Suppressor macrophage (primary cell): ENCODE data around the gene RTEL1.

Source experiments
- DNase-seq, 4 experiments: peaks; one replicate each; pipeline ENCODE4 v3.0.0-alpha.2; 2020 to 2022

The RTEL1 gene

DNA sequence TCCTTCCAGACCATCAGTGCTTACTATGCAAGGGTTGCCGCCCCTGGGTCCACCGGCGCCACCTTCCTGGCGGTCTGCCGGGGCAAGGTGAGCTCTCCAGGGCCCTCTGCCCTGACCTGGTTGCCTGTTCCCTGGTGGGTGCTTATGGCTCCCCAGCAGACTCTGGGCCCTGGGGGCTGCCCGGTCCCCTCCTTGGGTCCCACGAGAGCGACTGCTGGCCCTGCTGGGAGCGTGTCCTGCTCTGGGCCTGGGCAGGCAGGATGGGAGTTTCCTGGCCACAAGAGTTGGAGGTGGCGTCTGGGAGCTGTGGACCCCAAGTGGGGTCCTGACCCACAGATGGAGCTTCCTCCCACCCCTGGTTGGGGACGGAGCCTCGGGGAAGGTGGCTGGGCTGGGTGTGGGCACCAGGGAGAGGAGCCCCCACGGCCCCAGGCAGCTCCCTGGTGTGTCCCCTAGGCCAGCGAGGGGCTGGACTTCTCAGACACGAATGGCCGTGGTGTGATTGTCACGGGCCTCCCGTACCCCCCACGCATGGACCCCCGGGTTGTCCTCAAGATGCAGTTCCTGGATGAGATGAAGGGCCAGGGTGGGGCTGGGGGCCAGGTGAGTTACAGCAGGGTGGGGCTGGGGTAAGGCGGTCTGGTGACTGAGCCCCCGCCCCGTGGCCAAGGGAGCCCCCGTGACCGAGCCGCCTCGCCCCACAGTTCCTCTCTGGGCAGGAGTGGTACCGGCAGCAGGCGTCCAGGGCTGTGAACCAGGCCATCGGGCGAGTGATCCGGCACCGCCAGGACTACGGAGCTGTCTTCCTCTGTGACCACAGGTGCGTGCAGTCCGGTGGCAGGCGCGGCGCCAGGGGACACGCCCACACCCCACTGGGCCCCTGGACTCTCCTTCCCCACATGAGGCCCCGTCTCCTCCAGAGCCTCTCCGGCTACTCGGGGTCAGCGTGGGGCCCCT lies 31.2 kb downstream of the RTEL1 start:
- DNase-seq: no peak

DNA sequence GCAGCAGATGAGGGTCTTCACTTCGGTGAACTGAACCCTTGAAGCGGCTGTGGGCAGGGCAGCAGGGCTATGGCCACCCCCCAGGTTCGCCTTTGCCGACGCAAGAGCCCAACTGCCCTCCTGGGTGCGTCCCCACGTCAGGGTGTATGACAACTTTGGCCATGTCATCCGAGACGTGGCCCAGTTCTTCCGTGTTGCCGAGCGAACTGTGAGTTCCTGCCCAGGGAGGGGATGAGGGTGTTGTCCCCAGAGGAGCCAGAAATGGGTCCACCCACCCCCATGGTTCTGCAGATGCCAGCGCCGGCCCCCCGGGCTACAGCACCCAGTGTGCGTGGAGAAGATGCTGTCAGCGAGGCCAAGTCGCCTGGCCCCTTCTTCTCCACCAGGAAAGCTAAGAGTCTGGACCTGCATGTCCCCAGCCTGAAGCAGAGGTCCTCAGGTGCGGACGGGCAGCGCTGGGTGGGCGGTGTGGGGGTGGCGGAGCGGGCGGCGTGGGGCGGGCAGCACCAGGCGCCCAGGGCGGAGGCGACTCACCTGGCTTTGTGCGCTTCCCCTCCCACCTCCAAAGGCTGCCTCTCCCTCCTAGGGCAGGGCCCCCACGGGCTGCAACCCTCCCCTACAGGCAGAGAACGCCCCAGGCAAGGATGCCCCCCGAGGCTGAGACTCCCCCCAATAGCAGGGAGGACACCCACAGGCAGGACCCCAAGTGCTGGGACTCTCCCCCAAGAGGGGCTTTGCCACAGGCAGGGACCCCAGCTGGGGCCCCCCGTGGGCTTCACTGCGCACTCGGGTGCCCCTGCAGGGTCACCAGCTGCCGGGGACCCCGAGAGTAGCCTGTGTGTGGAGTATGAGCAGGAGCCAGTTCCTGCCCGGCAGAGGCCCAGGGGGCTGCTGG lies 32.1 kb downstream of the RTEL1 start:
- DNase-seq: no peak

DNA sequence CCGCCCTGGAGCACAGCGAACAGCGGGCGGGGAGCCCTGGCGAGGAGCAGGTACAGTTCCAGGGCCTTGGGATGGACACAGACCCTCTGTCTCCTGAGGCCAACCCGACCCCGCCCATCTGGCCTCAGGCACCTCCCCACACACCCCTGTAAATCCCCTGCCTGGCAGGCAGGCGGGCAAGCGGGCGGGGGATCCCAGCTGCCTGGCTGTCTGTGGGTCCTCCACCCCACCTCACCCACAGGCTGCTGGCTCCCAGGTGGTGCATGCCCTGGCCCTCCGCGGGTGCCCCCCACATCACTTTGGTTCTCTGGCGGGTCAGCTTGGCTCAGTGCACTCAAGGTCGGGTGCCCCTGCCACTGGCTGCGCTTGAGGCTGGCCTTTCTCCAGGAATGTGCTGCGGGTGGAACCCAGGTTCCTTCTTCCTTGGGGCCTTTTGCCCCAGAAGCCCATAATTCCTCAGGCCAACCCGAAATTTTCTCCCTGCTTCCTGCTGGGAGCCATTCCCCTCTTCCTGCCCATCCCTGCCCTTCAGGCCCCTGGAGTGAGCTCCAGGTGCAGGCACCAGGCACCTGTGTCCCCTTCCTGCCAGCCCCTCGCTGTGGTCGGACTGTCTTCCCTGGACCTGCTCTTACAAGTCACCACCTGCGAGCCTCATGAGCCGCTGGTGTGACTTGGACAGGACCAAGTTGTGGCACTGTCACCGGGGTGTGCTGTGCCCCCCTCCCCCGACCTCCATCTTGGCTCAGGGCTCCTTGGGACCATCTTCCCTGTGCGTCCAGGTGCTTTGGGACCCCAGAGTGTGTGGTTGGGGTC lies 33.0 kb downstream of the RTEL1 start:
- no peak for DNase-seq

DNA sequence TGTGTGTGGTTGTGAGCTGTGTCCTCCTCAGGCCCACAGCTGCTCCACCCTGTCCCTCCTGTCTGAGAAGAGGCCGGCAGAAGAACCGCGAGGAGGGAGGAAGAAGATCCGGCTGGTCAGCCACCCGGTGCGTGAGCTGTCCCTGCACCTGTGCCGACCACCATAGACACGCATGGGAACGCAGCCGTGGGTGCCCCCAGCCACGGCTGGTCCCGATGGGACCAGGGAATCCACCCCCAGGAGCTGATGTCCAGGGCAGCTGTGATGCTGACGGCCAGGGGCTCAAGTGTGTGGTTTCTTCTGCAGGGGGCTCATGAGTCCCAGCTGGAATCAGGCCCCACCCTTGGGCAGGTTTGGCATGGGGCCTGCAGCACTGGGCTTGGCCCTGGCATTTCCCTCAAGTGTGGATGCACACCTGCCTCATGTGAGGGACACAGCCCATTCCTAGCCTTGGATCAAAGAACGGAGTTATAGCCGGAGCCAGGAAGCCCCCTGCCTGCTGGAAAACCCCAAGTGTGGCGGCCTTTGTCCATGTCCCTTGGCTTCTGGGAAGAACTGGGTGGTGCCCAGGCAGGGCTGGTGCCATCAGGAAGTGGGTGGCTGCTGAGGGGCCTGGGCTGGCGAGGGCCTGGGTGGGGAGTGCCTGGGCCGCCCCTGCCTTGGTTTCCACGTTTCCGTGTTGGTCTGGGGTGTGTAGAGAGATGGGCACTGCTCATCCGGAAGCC lies 33.8 kb downstream of the RTEL1 start:
- DNase-seq: no peak

DNA sequence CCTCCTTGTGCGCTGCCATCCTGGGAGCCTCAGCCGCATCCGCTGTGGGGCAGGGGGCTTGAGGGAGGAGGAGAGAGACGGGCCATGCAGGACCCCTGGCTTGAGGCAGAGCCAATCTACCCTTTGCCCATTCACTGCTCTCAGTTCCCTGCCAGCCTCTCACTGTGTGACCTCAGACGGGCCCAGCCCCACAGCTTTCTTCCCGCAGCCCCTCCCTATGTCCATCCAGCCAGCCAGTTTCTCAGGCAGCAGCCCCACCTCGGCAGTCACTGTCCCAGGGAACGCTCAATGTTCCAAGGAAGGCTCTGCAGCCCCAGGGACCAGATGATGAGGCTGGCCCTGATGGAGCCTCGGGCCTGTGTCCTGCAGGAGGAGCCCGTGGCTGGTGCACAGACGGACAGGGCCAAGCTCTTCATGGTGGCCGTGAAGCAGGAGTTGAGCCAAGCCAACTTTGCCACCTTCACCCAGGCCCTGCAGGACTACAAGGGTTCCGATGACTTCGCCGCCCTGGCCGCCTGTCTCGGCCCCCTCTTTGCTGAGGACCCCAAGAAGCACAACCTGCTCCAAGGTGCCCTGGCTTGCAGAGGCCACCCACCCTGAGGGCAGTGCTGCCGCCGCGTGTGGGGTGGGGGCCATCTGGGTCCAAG lies 34.4 kb downstream of the RTEL1 start:
- no peak for DNase-seq

DNA sequence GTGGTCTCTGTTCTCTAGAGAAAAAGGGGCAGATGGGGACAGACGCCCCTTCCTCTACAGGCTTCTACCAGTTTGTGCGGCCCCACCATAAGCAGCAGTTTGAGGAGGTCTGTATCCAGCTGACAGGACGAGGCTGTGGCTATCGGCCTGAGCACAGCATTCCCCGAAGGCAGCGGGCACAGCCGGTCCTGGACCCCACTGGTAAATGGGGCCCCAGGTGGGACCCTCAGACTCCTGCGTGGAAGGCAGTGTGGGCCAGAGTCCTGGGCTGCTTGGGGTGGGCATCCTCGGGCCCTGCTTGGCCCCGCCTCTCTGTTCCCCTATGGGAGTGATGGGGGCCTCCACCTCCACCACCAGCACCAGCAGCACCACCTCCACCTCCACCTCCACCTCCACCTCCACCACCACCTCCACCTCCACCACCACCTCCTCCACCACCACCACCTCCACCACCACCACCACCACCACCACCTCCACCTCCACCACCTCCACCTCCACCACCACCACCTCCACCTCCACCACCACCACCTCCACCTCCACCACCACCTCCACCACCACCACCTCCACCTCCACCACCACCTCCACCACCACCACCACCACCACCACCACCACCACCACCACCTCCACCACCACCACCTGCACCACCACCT lies 35.1 kb downstream of the RTEL1 start:
- DNase-seq: no peak

DNA sequence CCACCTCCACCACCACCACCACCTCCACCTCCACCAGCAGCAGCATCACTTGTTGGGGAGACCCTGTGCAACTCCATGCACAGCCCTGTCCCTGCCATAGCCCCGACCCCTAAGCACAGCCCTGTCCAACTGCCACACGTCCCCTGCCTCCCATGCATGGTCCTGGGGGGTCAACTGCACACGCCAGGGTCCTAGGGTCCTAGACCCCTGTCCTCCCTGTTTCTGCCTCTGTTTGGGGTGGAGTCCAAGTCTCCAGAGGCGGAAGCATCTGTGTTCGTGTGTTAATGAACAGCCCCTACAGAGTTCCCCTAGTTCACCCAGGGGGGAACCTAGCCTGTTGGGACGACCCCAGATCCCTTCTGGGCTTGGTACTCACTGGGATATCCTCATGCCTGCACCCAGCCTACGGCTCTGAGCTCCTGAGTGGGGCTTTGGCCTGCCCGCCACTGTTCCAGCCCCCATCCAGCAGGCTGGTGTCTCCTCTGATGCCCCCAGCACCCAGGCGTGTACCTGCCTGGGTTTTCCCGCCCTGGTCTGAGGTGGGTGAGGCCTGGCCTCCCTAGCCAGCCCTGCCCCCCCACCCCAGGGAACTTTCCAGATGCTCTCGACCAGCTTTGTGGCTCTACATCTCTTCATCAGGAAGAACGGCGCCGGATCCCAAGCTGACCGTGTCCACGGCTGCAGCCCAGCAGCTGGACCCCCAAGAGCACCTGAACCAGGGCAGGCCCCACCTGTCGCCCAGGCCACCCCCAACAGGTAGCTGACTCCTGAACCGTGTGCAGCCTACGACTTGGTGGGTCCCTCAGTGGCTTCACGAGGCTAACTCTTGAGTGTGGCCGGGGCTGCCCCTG lies 35.8 kb downstream of the RTEL1 start:
- DNase-seq: no peak

DNA sequence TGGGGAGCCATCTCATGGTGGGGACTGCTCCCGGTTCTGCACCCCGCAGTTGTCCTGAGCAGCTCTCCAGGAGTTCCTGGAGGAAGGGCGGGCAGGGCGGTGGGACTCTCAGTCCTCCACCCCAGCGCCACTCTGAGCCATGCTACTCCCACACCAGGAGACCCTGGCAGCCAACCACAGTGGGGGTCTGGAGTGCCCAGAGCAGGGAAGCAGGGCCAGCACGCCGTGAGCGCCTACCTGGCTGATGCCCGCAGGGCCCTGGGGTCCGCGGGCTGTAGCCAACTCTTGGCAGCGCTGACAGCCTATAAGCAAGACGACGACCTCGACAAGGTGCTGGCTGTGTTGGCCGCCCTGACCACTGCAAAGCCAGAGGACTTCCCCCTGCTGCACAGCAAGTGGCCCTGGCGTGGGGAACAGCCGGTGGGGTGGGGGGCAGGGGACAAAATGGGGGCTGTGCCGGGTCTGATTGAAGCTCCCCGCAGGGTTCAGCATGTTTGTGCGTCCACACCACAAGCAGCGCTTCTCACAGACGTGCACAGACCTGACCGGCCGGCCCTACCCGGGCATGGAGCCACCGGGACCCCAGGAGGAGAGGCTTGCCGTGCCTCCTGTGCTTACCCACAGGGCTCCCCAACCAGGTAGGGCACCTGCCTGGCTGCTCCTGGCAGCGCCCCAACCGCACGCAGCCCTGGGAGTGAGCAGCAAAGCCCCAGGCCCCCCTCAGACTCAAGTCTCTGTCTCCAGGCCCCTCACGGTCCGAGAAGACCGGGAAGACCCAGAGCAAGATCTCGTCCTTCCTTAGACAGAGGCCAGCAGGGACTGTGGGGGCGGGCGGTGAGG lies 36.7 kb downstream of the RTEL1 start:
- no peak for DNase-seq

DNA sequence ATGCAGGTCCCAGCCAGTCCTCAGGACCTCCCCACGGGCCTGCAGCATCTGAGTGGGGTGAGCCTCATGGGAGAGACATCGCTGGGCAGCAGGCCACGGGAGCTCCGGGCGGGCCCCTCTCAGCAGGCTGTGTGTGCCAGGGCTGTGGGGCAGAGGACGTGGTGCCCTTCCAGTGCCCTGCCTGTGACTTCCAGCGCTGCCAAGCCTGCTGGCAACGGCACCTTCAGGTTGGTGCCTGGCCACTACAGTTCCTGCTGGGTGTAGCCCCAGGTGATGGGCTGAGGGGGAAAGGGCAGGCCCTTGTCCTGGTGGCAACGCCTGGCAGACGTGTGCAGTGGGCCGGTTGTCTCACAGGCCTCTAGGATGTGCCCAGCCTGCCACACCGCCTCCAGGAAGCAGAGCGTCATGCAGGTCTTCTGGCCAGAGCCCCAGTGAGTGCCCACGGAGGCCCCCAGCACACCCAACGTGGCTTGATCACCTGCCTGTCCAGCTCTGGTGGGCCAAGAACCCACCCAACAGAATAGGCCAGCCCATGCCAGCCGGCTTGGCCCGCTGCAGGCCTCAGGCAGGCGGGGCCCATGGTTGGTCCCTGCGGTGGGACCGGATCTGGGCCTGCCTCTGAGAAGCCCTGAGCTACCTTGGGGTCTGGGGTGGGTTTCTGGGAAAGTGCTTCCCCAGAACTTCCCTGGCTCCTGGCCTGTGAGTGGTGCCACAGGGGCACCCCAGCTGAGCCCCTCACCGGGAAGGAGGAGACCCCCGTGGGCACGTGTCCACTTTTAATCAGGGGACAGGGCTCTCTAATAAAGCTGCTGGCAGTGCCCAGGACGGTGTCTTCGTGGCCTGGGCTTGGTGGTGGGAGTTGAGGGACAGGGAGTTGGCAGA lies 37.6 kb downstream of the RTEL1 start:
- DNase-seq: no peak

DNA sequence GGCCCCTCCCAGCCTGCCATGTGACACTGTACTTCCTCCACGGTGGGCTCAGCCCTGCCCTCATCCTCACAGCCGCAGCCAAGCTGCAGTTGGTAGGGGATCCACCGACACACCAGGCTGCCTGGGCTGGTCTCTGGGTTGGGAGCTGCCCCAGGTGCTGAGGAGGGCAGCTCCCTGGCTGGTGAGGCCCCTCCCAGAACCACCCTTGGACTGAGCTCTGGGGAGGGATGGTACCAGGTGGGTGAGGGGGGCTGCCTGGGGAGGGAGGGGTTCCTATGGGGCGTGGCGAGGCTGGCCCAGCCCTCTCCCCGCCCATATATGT lies 38.2 kb downstream of the RTEL1 start:
- DNase-seq: peak in 3 of 4 experiments; percentile 32 to 46 (median 35)

DNA sequence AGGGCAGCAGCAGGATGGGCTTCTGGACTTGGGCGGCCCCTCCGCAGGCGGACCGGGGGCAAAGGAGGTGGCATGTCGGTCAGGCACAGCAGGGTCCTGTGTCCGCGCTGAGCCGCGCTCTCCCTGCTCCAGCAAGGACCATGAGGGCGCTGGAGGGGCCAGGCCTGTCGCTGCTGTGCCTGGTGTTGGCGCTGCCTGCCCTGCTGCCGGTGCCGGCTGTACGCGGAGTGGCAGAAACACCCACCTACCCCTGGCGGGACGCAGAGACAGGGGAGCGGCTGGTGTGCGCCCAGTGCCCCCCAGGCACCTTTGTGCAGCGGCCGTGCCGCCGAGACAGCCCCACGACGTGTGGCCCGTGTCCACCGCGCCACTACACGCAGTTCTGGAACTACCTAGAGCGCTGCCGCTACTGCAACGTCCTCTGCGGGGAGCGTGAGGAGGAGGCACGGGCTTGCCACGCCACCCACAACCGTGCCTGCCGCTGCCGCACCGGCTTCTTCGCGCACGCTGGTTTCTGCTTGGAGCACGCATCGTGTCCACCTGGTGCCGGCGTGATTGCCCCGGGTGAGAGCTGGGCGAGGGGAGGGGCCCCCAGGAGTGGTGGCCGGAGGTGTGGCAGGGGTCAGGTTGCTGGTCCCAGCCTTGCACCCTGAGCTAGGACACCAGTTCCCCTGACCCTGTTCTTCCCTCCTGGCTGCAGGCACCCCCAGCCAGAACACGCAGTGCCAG lies 38.7 kb downstream of the RTEL1 start, which contains the start of gene TNFRSF6B:
Gene TNFRSF6B (plus strand): TSS at position 25 of the 729 bp plus-strand sequence. CDS start 116 bp downstream, at position 141.
- DNase-seq: no peak

DNA sequence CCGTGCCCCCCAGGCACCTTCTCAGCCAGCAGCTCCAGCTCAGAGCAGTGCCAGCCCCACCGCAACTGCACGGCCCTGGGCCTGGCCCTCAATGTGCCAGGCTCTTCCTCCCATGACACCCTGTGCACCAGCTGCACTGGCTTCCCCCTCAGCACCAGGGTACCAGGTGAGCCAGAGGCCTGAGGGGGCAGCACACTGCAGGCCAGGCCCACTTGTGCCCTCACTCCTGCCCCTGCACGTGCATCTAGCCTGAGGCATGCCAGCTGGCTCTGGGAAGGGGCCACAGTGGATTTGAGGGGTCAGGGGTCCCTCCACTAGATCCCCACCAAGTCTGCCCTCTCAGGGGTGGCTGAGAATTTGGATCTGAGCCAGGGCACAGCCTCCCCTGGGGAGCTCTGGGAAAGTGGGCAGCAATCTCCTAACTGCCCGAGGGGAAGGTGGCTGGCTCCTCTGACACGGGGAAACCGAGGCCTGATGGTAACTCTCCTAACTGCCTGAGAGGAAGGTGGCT lies 39.3 kb downstream of the RTEL1 start:
- DNase-seq: no peak

DNA sequence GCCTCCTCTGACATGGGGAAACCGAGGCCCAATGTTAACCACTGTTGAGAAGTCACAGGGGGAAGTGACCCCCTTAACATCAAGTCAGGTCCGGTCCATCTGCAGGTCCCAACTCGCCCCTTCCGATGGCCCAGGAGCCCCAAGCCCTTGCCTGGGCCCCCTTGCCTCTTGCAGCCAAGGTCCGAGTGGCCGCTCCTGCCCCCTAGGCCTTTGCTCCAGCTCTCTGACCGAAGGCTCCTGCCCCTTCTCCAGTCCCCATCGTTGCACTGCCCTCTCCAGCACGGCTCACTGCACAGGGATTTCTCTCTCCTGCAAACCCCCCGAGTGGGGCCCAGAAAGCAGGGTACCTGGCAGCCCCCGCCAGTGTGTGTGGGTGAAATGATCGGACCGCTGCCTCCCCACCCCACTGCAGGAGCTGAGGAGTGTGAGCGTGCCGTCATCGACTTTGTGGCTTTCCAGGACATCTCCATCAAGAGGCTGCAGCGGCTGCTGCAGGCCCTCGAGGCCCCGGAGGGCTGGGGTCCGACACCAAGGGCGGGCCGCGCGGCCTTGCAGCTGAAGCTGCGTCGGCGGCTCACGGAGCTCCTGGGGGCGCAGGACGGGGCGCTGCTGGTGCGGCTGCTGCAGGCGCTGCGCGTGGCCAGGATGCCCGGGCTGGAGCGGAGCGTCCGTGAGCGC lies 39.9 kb downstream of the RTEL1 start:
- DNase-seq: no peak

DNA sequence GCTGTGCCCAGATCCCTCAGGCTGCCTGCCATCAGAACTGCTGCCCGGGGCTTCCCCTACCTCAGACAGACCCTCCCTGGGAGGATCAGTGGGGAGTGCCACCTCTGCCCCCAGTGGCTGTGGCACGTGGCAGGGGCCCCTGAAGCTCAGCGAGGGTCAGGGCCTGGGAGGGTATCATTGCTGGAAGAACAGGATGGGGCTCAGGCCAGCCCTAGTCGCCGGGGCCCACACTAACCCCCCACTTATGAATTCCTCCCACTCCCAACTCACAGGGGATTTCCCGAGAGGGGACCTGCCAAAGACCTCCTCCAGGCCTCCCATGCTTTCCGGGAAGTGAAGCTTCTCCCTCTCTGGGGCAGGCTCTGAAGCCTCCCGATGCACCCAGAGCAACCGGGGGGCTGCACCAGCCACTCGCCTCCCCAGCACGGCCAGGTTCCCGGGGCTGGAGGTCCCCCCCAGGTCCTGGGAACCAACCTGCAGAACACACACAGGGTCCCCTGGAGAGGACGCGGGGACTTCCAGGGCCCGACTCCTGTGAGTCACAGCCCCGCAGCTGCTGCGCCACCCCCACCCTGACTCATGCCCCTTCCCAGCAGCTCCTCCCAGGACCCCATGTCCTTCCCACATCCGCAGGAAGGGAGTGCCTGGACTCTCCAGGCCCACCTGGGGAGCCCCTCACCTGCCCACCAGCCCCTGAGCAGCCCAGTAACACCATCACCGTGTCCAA lies 40.8 kb downstream of the RTEL1 start:
- no peak for DNase-seq

DNA sequence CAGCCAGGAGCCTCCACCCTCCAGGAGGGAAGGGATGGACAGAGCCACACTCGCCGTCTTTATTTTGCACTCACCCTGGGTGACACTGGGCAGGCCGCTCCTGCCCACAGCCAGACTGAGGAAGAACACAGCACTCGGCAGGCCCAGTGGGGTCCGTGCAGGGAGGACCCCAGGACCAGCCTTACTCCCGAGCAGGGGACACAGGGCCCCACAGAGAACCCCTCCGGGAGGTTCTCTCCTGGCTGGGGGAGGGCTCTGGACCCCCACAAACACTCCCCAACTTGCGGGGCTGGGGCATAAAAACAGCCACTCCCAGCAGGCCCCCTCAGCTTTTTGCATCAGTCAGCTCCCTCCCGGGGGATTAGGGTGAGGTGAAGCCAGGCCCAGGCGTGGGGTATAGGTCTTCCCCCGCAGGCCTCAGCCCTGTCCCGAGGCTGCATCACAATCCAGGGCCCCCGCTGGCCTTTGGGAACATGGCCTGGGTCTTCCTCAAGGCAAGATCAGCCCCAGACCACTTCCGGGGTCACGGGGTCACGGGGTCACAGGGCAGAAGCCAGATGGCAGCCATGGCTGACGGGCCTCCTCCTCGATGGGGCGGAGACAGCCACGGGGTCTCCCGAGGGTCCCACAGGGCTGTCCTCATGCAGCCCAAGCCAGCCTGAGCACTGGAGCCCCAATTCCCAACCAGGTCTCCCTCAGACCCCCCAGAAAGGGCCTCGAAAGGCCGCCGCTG lies 41.5 kb downstream of the RTEL1 start:
- DNase-seq: no peak
